GM12878 (cell line): ENCODE measurements around the gene DMRTB1. TPM values are rescaled to one million over a fixed set of nuclear protein-coding genes. Genes with fewer than 3 reads are reported as not detected.
A peak's percentile ranks its signal among the peaks of the same experiment; 100 is the strongest.

Source experiments
- ATF3 ChIP-seq: IDR thresholded peaks from 2 replicates; pipeline ENCODE4 v1.6.1; 2011; ENCODE audit warnings: low read depth, mild to moderate bottlenecking, low read length, moderate library complexity, borderline replicate concordance; ENCODE audit errors: extremely low read depth
- ATF7 ChIP-seq: fragments of 450-650 bp; IDR thresholded peaks from 2 replicates; pipeline ENCODE4 v1.6.1; 2016; ENCODE audit warnings: low read depth, mild to moderate bottlenecking
- BHLHE40 ChIP-seq, 2 experiments: fragments of 450-650 bp in 1 of 2; IDR thresholded peaks; 2 replicates each; pipeline ENCODE4 v1.6.1; 2011 to 2017; ENCODE audit warnings: low read depth in 2 of 2, borderline replicate concordance in 1 of 2, improper control_type of control experiment in 1 of 2, low read length in 1 of 2, mild to moderate bottlenecking in 1 of 2
- BMI1 ChIP-seq: fragments of 450-650 bp; IDR thresholded peaks from 2 replicates; pipeline ENCODE4 v1.6.1; 2016; ENCODE audit warnings: mild to moderate bottlenecking, moderate library complexity, borderline replicate concordance
- CEBPB ChIP-seq, 2 experiments: fragments of 150-350 bp in 1 of 2; IDR thresholded peaks; 2 replicates each; pipeline ENCODE4 v1.6.1; 2012 to 2014; ENCODE audit warnings: low read depth in 2 of 2, low read length in 2 of 2, borderline replicate concordance in 1 of 2, inconsistent platforms in 1 of 2
- CEBPZ ChIP-seq: fragments of 150-350 bp; IDR thresholded peaks from 2 replicates; pipeline ENCODE4 v1.6.1; 2016; ENCODE audit warnings: low read depth, low read length
- CHD2 ChIP-seq: IDR thresholded peaks from 2 replicates; pipeline ENCODE4 v1.6.1; 2011; ENCODE audit warnings: low read depth, low read length, improper control_type of control experiment, borderline replicate concordance
- HDAC6 ChIP-seq: fragments of 200-600 bp; sonication (generic); IDR thresholded peaks from one replicate; pipeline ENCODE4 v1.8.0; 2017; ENCODE audit warnings: antibody characterized with exemption; ENCODE audit not compliant: unreplicated experiment
- IRF3 ChIP-seq: fragments of 450-650 bp; IDR thresholded peaks from 2 replicates; pipeline ENCODE4 v1.6.1; 2014; ENCODE audit warnings: mild to moderate bottlenecking
- JUNB ChIP-seq: IDR thresholded peaks from 2 replicates; pipeline ENCODE4 v1.6.1; 2016; ENCODE audit warnings: antibody characterized with exemption, mild to moderate bottlenecking
- KAT2A ChIP-seq: conservative IDR thresholded peaks from 2 replicates; pipeline ENCODE4 v1.6.1; 2011; ENCODE audit warnings: low read depth, low read length; ENCODE audit not compliant: control insufficient read depth
- MAX ChIP-seq: IDR thresholded peaks from 2 replicates; pipeline ENCODE4 v1.6.1; 2012; ENCODE audit warnings: low read depth, low read length, improper control_type of control experiment
- NR2C1 ChIP-seq: fragments of 450-650 bp; IDR thresholded peaks from 2 replicates; pipeline ENCODE4 v1.6.1; 2017; ENCODE audit warnings: antibody characterized with exemption, mild to moderate bottlenecking, moderate library complexity
- PRDM15 ChIP-seq: fragments of 450-650 bp; formaldehyde crosslinking; IDR thresholded peaks from 2 replicates; pipeline ENCODE4 v1.4.0; 2020; ENCODE audit warnings: mild to moderate bottlenecking, moderate library complexity
- SMAD1 ChIP-seq: fragments of 450-650 bp; IDR thresholded peaks from 2 replicates; pipeline ENCODE4 v1.6.1; 2018; ENCODE audit warnings: mild to moderate bottlenecking, low read depth; ENCODE audit not compliant: partially characterized antibody
- TCF12 ChIP-seq: IDR thresholded peaks from 2 replicates; pipeline ENCODE4 v1.6.1; 2011; ENCODE audit warnings: low read depth, mild to moderate bottlenecking, low read length
- USF1 ChIP-seq: IDR thresholded peaks from 2 replicates; pipeline ENCODE4 v1.6.1; 2011; ENCODE audit warnings: borderline replicate concordance, low read depth, mild to moderate bottlenecking, moderate library complexity, mixed read lengths, low read length; ENCODE audit not compliant: insufficient read depth; ENCODE audit errors: extremely low read length
- YBX1 ChIP-seq: fragments of 450-650 bp; IDR thresholded peaks from 2 replicates; pipeline ENCODE4 v1.6.1; 2016; ENCODE audit warnings: antibody characterized with exemption
- ZNF274 ChIP-seq: IDR thresholded peaks from one replicate; pipeline ENCODE4 v1.8.0; 2011; ENCODE audit not compliant: insufficient read length, insufficient read depth
- ZNF622 ChIP-seq: fragments of 450-650 bp; IDR thresholded peaks from 2 replicates; pipeline ENCODE4 v1.6.1; 2017; ENCODE audit warnings: mild to moderate bottlenecking, inconsistent platforms
- polyA plus RNA-seq, 11 experiments: library from polyadenylated mRNA; depleted of rRNA in 4 of 11; unstranded in 6 of 11; stranded (reverse) in 5 of 11; fragments of >200 nt; fragmentation: Nextera tagmentation in 4 of 11; fragmentation: Illumina TruSeq in 1 of 11; extraction: Ambion mirVana in 4 of 11; extraction: Trizol in 1 of 11; gene quantifications; 1 replicate in 1 of 11; 2 replicates in 10 of 11; pipeline versions ENCODE4 v1.2.1 to v1.2.3, GENCODE V29; 2011 to 2016; ENCODE audit warnings: inconsistent platforms in 2 of 11, missing spikeins in 2 of 11, low read depth in 1 of 11
- total RNA-seq, 4 experiments: library from RNA; depleted of rRNA in 3 of 4; stranded (reverse); fragments of >200 nt in 3 of 4; fragmentation: Illumina TruSeq in 1 of 4; extraction: Trizol in 1 of 4; gene quantifications; 2 replicates each; pipeline versions ENCODE4 v1.2.1 to v1.2.3, GENCODE V29; 2013 to 2021

The DMRTB1 gene
- total and polyA plus RNA-seq, 10 of the 15 experiments (the other 5 are each of a cell fraction or from before 2014, with no cell fraction given) = not detected

GRCh38 chr1:53410100-53410541 is 49.1 kb upstream of the DMRTB1 start (continued):
- TF ChIP-seq CEBPZ = no peak
- TF ChIP-seq KAT2A = no peak
- TF ChIP-seq USF1 = no peak
- no peak for TF ChIP-seq HDAC6
- peak; percentile 34; the same call in 1 of the 2 replicates for TF ChIP-seq CHD2
- peak; percentile 27; the same call in 1 of the 2 replicates for TF ChIP-seq TCF12
- TF ChIP-seq NR2C1 = no peak
- TF ChIP-seq BMI1 = no peak
- 0 out of 2 replicates have a peak, but pooled peaks have one; percentile 34 for TF ChIP-seq ATF7
- TF ChIP-seq ZNF274 = no peak
- TF ChIP-seq JUNB = no peak; the same call in 1 of the 2 replicates
- TF ChIP-seq ZNF622 = no peak
- peak; percentile 4 to 60; a peak in 2 of 4 replicates for TF ChIP-seq BHLHE40 (IDR thresholded peaks at IDR 0.05; ENCODE audit: borderline replicate concordance in 1 of 2, low read depth in 2 of 2, low read length in 1 of 2)
- TF ChIP-seq SMAD1 = no peak
- TF ChIP-seq ATF3 = no peak
- TF ChIP-seq MAX = 0 out of 2 replicates have a peak, but pooled peaks have one; percentile 21
- TF ChIP-seq PRDM15 (CRISPR knock-in tag) = no peak
- TF ChIP-seq YBX1 = no peak
- TF ChIP-seq CEBPB (IDR thresholded peaks at IDR 0.05; ENCODE audit: borderline replicate concordance in 1 of 2, low read depth in 2 of 2, low read length in 2 of 2) = no peak
- no peak for TF ChIP-seq IRF3
